Tibial nerve (tissue), 4 donors: ENCODE results near the gene CTTNBP2. TPM values are rescaled to one million over a fixed set of nuclear protein-coding genes. Genes with fewer than 3 reads are reported as not detected.

Experiments used
- DNase-seq, 2 donors: peaks; one replicate each; pipeline ENCODE4 v3.0.0-alpha.2; 2019; ENCODE audit warnings: low spot score in 2 of 2
- H3K27ac ChIP-seq, 4 donors: fragments of 200-600 bp; sonication (generic) in 3 of 4; one replicate each; pipeline ENCODE4 v1.5.1; 2017 to 2019; ENCODE audit warnings: mild to moderate bottlenecking in 1 of 4
- H3K27me3 ChIP-seq, 2 donors: fragments of 200-600 bp; sonication (generic) in 1 of 2; one replicate each; pipeline versions ENCODE4 v1.5.1 to v1.6.0; 2017 to 2019
- H3K36me3 ChIP-seq, 3 donors: fragments of 200-600 bp; sonication (generic); one replicate each; pipeline ENCODE4 v1.5.1; 2018 to 2019
- H3K4me1 ChIP-seq, 4 donors: fragments of 200-600 bp; sonication (generic) in 3 of 4; one replicate each; pipeline ENCODE4 v1.5.1; 2017 to 2019
- H3K4me3 ChIP-seq, 4 donors: fragments of 200-600 bp; sonication (generic) in 3 of 4; one replicate each; pipeline ENCODE4 v1.5.1; 2017 to 2019; ENCODE audit warnings: mild to moderate bottlenecking in 1 of 4, moderate library complexity in 1 of 4
- H3K9me3 ChIP-seq, 4 donors: fragments of 200-600 bp; sonication (generic) in 3 of 4; one replicate each; pipeline ENCODE4 v1.5.1; 2017 to 2019
- EP300 ChIP-seq, 2 donors: sonication (generic); formaldehyde crosslinking; IDR thresholded peaks; one replicate each; pipeline ENCODE4 v1.6.1; 2017; ENCODE audit warnings: antibody characterized with exemption in 2 of 2, mild to moderate bottlenecking in 1 of 2
- POLR2A ChIP-seq, 2 donors: fragments of 450-650 bp; IDR thresholded peaks; one replicate each; pipeline ENCODE4 v1.6.1; 2017; ENCODE audit warnings: antibody characterized with exemption in 2 of 2, mild to moderate bottlenecking in 2 of 2, moderate library complexity in 2 of 2
- WGBS, 2 donors: methylation state at CpG; one replicate each; pipeline ENCODE4 v1.1.5; 2018; 5-methylcytosine and 5-hydroxymethylcytosine counted together
- total RNA-seq, 4 donors: library from RNA; depleted of rRNA; stranded (reverse); fragments of >200 nt; gene quantifications; one replicate each; pipeline ENCODE4 v1.1.0, GENCODE V29; 2016
- TF ChIP-seq, protein P1 (sequence below), 5 experiments: fragments of 200-600 bp in 3 of 5; fragments of 450-650 bp in 2 of 5; sonication (generic) in 3 of 5; IDR thresholded peaks; one replicate each; pipeline ENCODE4 v1.5.1; 2016 to 2019; ENCODE audit warnings: antibody characterized with exemption in 5 of 5, mild to moderate bottlenecking in 3 of 5, moderate library complexity in 2 of 5

Gene CTTNBP2
- total RNA-seq, 4 donors from 2014 or later, result 12.9 to 19.3 (median 17.1) TPM

DNA sequence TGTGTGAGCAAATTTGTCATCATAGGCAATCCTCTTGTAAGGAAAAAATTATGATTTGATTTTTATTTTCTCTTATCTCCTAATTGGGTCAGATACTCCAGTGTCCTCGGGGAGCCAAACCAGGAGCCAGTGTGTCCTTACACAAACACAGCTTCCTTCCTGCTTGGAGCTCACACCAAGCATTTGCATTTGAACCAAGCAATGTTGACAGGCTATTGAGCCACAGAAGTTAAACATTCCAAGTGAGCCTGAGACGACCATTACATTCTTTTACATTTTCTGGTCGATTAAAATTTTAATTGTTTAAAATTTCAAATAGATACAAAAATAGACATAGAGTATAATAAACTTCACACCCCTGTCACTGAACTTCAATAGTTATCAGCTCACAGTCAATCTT lies 198.6 kb downstream of the CTTNBP2 start:
- no peaks in the 10 kb centered on the region for H3K27me3 ChIP-seq
- TF ChIP-seq POLR2A (IDR thresholded peaks at IDR 0.05) (no peak), EP300 (IDR thresholded peaks at IDR 0.05) (no peak)
- TF ChIP-seq, protein P1, sequence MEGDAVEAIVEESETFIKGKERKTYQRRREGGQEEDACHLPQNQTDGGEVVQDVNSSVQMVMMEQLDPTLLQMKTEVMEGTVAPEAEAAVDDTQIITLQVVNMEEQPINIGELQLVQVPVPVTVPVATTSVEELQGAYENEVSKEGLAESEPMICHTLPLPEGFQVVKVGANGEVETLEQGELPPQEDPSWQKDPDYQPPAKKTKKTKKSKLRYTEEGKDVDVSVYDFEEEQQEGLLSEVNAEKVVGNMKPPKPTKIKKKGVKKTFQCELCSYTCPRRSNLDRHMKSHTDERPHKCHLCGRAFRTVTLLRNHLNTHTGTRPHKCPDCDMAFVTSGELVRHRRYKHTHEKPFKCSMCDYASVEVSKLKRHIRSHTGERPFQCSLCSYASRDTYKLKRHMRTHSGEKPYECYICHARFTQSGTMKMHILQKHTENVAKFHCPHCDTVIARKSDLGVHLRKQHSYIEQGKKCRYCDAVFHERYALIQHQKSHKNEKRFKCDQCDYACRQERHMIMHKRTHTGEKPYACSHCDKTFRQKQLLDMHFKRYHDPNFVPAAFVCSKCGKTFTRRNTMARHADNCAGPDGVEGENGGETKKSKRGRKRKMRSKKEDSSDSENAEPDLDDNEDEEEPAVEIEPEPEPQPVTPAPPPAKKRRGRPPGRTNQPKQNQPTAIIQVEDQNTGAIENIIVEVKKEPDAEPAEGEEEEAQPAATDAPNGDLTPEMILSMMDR (IDR thresholded peaks at IDR 0.05), result no peak
- DNase-seq, result no peak
- WGBS, 2 donors, result 17 to 26% methylated on average over 3 of the region's 3 CpGs
- no peaks in the 10 kb centered on the region for H3K4me1 ChIP-seq
- H3K36me3 ChIP-seq, result no peaks in the 10 kb centered on the region
- no peak overlapping the region for H3K4me3 ChIP-seq
- H3K9me3 ChIP-seq, result no peaks in the 10 kb centered on the region
- H3K27ac ChIP-seq, result no peak overlapping the region

DNA sequence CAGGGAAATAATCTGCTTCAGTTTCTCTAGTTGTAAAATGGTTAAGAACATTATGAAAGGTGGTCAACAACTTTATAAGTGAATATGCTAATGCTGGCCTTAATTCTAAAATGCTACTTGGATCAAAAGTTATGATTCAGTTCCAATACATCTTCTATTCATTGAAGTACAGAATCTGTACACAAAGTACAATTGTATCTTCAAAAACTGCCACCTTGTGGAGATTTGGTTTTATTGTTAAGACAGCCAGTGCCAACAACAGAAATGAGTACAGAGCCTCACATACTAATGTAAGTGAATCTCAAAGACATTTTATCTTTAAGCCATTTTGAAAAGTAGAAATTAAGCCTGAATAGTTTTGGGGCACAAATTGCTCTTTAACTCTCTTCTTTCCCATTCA lies 199.4 kb downstream of the CTTNBP2 start:
- Histone ChIP-seq H3K36me3 (no peaks in the 10 kb centered on the region), H3K27me3 (no peaks in the 10 kb centered on the region), H3K9me3 (no peaks in the 10 kb centered on the region), H3K4me1 (no peaks in the 10 kb centered on the region), H3K4me3 (no peak overlapping the region), H3K27ac (no peak overlapping the region)
- TF ChIP-seq, protein P1 (IDR thresholded peaks at IDR 0.05), result no peak
- TF ChIP-seq EP300 (IDR thresholded peaks at IDR 0.05) (no peak), POLR2A (IDR thresholded peaks at IDR 0.05) (no peak)
- DNase-seq, result no peak

DNA sequence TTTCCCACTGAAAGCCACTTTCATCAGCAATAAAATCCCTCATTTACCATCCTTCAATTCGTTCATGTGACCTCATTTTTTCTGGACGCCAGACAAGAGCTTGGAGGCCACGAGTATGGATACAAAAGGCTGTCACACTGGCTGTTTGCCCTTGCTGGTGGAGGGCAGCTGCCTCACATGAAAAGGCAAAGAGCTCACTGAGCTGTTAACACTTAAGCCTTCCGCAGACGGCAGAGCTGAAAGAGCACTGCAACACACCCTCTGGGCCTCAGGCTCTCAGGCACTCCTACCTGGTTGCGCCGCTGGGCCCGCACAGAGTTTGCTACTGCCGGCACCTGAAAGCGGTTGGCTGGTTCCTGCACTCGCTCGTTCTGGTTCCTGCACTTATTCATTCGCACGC lies 199.9 kb downstream of the CTTNBP2 start:
- H3K4me1 ChIP-seq, result no peaks in the 10 kb centered on the region
- no peaks in the 10 kb centered on the region for H3K9me3 ChIP-seq
- TF ChIP-seq EP300 (IDR thresholded peaks at IDR 0.05) (no peak), POLR2A (IDR thresholded peaks at IDR 0.05) (no peak)
- TF ChIP-seq, protein P1 (IDR thresholded peaks at IDR 0.05), result no peak
- H3K36me3 ChIP-seq, result no peaks in the 10 kb centered on the region
- no peak overlapping the region for H3K4me3 ChIP-seq
- no peak for DNase-seq
- H3K27me3 ChIP-seq, result no peaks in the 10 kb centered on the region
- WGBS, 2 donors, result 46 to 59% methylated on average over 14 of the region's 14 CpGs
- H3K27ac ChIP-seq, result no peak overlapping the region

DNA sequence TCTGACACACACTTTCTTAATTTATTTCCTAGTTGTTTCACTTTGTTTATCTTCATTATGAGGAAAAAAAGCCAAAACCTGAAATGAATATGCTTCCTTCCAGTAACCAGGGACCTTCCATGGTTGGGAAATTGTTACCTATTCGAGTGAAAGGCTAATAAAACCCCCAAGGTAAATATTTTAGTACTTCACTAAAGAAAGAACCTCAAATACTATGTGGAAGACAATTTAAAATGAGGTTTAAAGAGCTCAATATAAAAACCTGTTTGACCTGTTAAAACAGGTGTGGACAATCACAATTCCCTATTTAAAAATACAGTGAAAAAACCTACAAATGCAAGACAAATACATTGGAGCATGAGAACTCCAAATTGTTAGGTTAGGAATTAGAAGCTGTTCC lies 200.8 kb downstream of the CTTNBP2 start:
- Histone ChIP-seq H3K36me3 (no peaks in the 10 kb centered on the region), H3K27me3 (no peaks in the 10 kb centered on the region), H3K4me3 (no peak overlapping the region), H3K4me1 (no peaks in the 10 kb centered on the region), H3K9me3 (no peaks in the 10 kb centered on the region), H3K27ac (no peak overlapping the region)
- WGBS, 2 donors, result 78 to 85% methylated on average over 1 of the region's 1 CpG
- TF ChIP-seq POLR2A (IDR thresholded peaks at IDR 0.05) (no peak), EP300 (IDR thresholded peaks at IDR 0.05) (no peak)
- TF ChIP-seq, protein P1 (IDR thresholded peaks at IDR 0.05), result no peak
- no peak for DNase-seq

DNA sequence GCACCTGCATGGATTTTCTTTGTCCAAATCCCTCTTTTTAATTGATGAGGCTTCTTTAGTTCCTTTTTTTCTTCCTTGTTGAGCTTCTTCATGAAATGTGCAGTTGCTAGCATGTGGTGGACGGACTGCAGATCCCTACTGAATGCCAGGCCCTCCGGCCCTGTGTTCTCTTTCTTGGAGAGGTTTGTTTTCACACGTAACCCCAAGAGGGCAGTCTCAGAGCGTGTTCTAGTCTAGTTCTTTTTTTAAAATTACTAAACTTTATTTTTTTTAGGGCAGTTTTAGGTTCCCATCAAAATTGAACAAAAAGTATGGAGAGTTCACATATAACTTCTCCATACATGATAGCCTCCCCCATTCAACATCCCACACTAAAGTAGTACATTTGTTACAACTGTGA lies 203.4 kb downstream of the CTTNBP2 start:
- no peak overlapping the region for H3K27ac ChIP-seq
- no peaks in the 10 kb centered on the region for H3K4me1 ChIP-seq
- H3K9me3 ChIP-seq, result no peaks in the 10 kb centered on the region
- TF ChIP-seq POLR2A (IDR thresholded peaks at IDR 0.05), result no peak
- TF ChIP-seq EP300 (IDR thresholded peaks at IDR 0.05), result no peak
- TF ChIP-seq, protein P1 (IDR thresholded peaks at IDR 0.05), result no peak
- H3K36me3 ChIP-seq, result no peaks in the 10 kb centered on the region
- H3K4me3 ChIP-seq, result no peak overlapping the region
- 46 to 58% methylated on average over 4 of the region's 4 CpGs for WGBS, 2 donors
- no peaks in the 10 kb centered on the region for H3K27me3 ChIP-seq
- DNase-seq, result no peak
